ENCODE data around the gene KPNA1. TPM values are rescaled to one million over a fixed set of nuclear protein-coding genes. Genes with fewer than 3 reads are reported as not detected.

KPNA1 gene
- polyA plus RNA-seq, 4 donors = 10.5 to 33.0 (median 11.9) TPM

GRCh38 chr3:122535964-122536631 lies 21.4 kb upstream of the KPNA1 start:
- Histone ChIP-seq H3K4me1 (ENCODE audit: control insufficient read depth in 3 of 3, insufficient read depth in 2 of 3, low read depth in 1 of 3, low read length in 2 of 3) (peaks cover 0 to 3% (median 0%) of the 10 kb centered on the region in 3 donors), H3K27me3 (ENCODE audit: control insufficient read depth in 3 of 3, insufficient read depth in 3 of 3, low read length in 3 of 3) (no peaks in the 10 kb centered on the region), H3K36me3 (ENCODE audit: control insufficient read depth in 3 of 3, insufficient read depth in 2 of 3, low read depth in 1 of 3, low read length in 3 of 3) (peaks cover 19 to 28% (median 24%) of the 10 kb centered on the region in 3 donors), H3K27ac (ENCODE audit: low read depth in 1 of 3, low read length in 2 of 3) (no peak overlapping the region), H3K4me3 (ENCODE audit: low read depth in 1 of 3, low read length in 3 of 3) (no peak overlapping the region), H3K9me3 (ENCODE audit: control insufficient read depth in 2 of 2, insufficient read depth in 1 of 2, low read depth in 1 of 2, low read length in 1 of 2) (no peaks in the 10 kb centered on the region)
- WGBS, 3 donors = 88 to 97% (median 96%) methylated on average over 6 of the region's 6 CpGs
- FAIRE-seq (no peak), DNase-seq (no peak)

GRCh38 chr3:122533931-122534334 lies 19.2 kb upstream of the KPNA1 start:
- no peaks in the 10 kb centered on the region for H3K27me3 ChIP-seq (ENCODE audit: control insufficient read depth in 3 of 3, insufficient read depth in 3 of 3, low read length in 3 of 3)
- H3K36me3 ChIP-seq (ENCODE audit: control insufficient read depth in 3 of 3, insufficient read depth in 2 of 3, low read depth in 1 of 3, low read length in 3 of 3) = peaks cover 17 to 29% (median 19%) of the 10 kb centered on the region in 3 donors
- peaks cover 0 to 3% (median 0%) of the 10 kb centered on the region in 3 donors for H3K4me1 ChIP-seq (ENCODE audit: control insufficient read depth in 3 of 3, insufficient read depth in 2 of 3, low read depth in 1 of 3, low read length in 2 of 3)
- DNase-seq = peak; percentile 18 to 23
- no peak for FAIRE-seq
- H3K4me3 ChIP-seq (ENCODE audit: low read depth in 1 of 3, low read length in 3 of 3) = no peak overlapping the region
- WGBS, 3 donors = 64 to 79% (median 74%) methylated on average over 1 of the region's 1 CpG
- no peaks in the 10 kb centered on the region for H3K9me3 ChIP-seq (ENCODE audit: control insufficient read depth in 2 of 2, insufficient read depth in 1 of 2, low read depth in 1 of 2, low read length in 1 of 2)
- H3K27ac ChIP-seq (ENCODE audit: low read depth in 1 of 3, low read length in 2 of 3) = no peak overlapping the region

- Histone ChIP-seq H3K36me3 (ENCODE audit: control insufficient read depth in 3 of 3, insufficient read depth in 2 of 3, low read depth in 1 of 3, low read length in 3 of 3) (peaks cover 17 to 29% (median 19%) of the 10 kb centered on the region in 3 donors), H3K9me3 (ENCODE audit: control insufficient read depth in 2 of 2, insufficient read depth in 1 of 2, low read depth in 1 of 2, low read length in 1 of 2) (no peaks in the 10 kb centered on the region), H3K27ac (ENCODE audit: low read depth in 1 of 3, low read length in 2 of 3) (no peak overlapping the region), H3K27me3 (ENCODE audit: control insufficient read depth in 3 of 3, insufficient read depth in 3 of 3, low read length in 3 of 3) (no peaks in the 10 kb centered on the region), H3K4me1 (ENCODE audit: control insufficient read depth in 3 of 3, insufficient read depth in 2 of 3, low read depth in 1 of 3, low read length in 2 of 3) (peaks cover 0 to 3% (median 0%) of the 10 kb centered on the region in 3 donors), H3K4me3 (ENCODE audit: low read depth in 1 of 3, low read length in 3 of 3) (no peak overlapping the region)
- FAIRE-seq = no peak
- no peak for DNase-seq
- 85 to 93% (median 91%) methylated on average over 2 of the region's 2 CpGs for WGBS, 3 donors
These were observed 18.7 kb upstream of the KPNA1 start for GRCh38 chr3:122533480-122533879.

- FAIRE-seq (no peak), DNase-seq (no peak)
- 64 to 88% (median 83%) methylated on average over 2 of the region's 2 CpGs for WGBS, 3 donors
- Histone ChIP-seq H3K36me3 (ENCODE audit: control insufficient read depth in 3 of 3, insufficient read depth in 2 of 3, low read depth in 1 of 3, low read length in 3 of 3) (peaks cover 17 to 22% (median 20%) of the 10 kb centered on the region in 3 donors), H3K4me3 (ENCODE audit: low read depth in 1 of 3, low read length in 3 of 3) (no peak overlapping the region), H3K27me3 (ENCODE audit: control insufficient read depth in 3 of 3, insufficient read depth in 3 of 3, low read length in 3 of 3) (no peaks in the 10 kb centered on the region), H3K9me3 (ENCODE audit: control insufficient read depth in 2 of 2, insufficient read depth in 1 of 2, low read depth in 1 of 2, low read length in 1 of 2) (no peaks in the 10 kb centered on the region), H3K27ac (ENCODE audit: low read depth in 1 of 3, low read length in 2 of 3) (no peak overlapping the region), H3K4me1 (ENCODE audit: control insufficient read depth in 3 of 3, insufficient read depth in 2 of 3, low read depth in 1 of 3, low read length in 2 of 3) (no peaks in the 10 kb centered on the region)
These were observed 15.4 kb upstream of the KPNA1 start for GRCh38 chr3:122530164-122530563.

GRCh38 chr3:122523317-122523716 lies 8.6 kb upstream of the KPNA1 start:
- H3K4me1 ChIP-seq (ENCODE audit: control insufficient read depth in 3 of 3, insufficient read depth in 2 of 3, low read depth in 1 of 3, low read length in 2 of 3) = no peaks in the 10 kb centered on the region
- no peak overlapping the region for H3K4me3 ChIP-seq (ENCODE audit: low read depth in 1 of 3, low read length in 3 of 3)
- no peaks in the 10 kb centered on the region for H3K27me3 ChIP-seq (ENCODE audit: control insufficient read depth in 3 of 3, insufficient read depth in 3 of 3, low read length in 3 of 3)
- no peak for FAIRE-seq
- H3K27ac ChIP-seq (ENCODE audit: low read depth in 1 of 3, low read length in 2 of 3) = no peak overlapping the region
- DNase-seq = no peak
- H3K36me3 ChIP-seq (ENCODE audit: control insufficient read depth in 3 of 3, insufficient read depth in 2 of 3, low read depth in 1 of 3, low read length in 3 of 3) = peaks cover 0 to 6% (median 5%) of the 10 kb centered on the region in 3 donors
- no peaks in the 10 kb centered on the region for H3K9me3 ChIP-seq (ENCODE audit: control insufficient read depth in 2 of 2, insufficient read depth in 1 of 2, low read depth in 1 of 2, low read length in 1 of 2)
- WGBS, 3 donors = 93 to 98% (median 95%) methylated on average over 11 of the region's 11 CpGs

- H3K4me3 ChIP-seq (ENCODE audit: low read depth in 1 of 3, low read length in 3 of 3) = no peak overlapping the region
- H3K27ac ChIP-seq (ENCODE audit: low read depth in 1 of 3, low read length in 2 of 3) = no peak overlapping the region
- no peaks in the 10 kb centered on the region for H3K27me3 ChIP-seq (ENCODE audit: control insufficient read depth in 3 of 3, insufficient read depth in 3 of 3, low read length in 3 of 3)
- no peaks in the 10 kb centered on the region for H3K36me3 ChIP-seq (ENCODE audit: control insufficient read depth in 3 of 3, insufficient read depth in 2 of 3, low read depth in 1 of 3, low read length in 3 of 3)
- no peaks in the 10 kb centered on the region for H3K9me3 ChIP-seq (ENCODE audit: control insufficient read depth in 2 of 2, insufficient read depth in 1 of 2, low read depth in 1 of 2, low read length in 1 of 2)
- FAIRE-seq = no peak
- H3K4me1 ChIP-seq (ENCODE audit: control insufficient read depth in 3 of 3, insufficient read depth in 2 of 3, low read depth in 1 of 3, low read length in 2 of 3) = no peaks in the 10 kb centered on the region
- 86 to 95% (median 89%) methylated on average over 4 of the region's 4 CpGs for WGBS, 3 donors
- DNase-seq = no peak
These were observed 6.1 kb upstream of the KPNA1 start for GRCh38 chr3:122520861-122521260.

- Histone ChIP-seq H3K27ac (ENCODE audit: low read depth in 1 of 3, low read length in 2 of 3) (no peak overlapping the region), H3K27me3 (ENCODE audit: control insufficient read depth in 3 of 3, insufficient read depth in 3 of 3, low read length in 3 of 3) (no peaks in the 10 kb centered on the region), H3K9me3 (ENCODE audit: control insufficient read depth in 2 of 2, insufficient read depth in 1 of 2, low read depth in 1 of 2, low read length in 1 of 2) (no peaks in the 10 kb centered on the region), H3K4me1 (ENCODE audit: control insufficient read depth in 3 of 3, insufficient read depth in 2 of 3, low read depth in 1 of 3, low read length in 2 of 3) (no peaks in the 10 kb centered on the region), H3K36me3 (ENCODE audit: control insufficient read depth in 3 of 3, insufficient read depth in 2 of 3, low read depth in 1 of 3, low read length in 3 of 3) (no peaks in the 10 kb centered on the region), H3K4me3 (ENCODE audit: low read depth in 1 of 3, low read length in 3 of 3) (no peak overlapping the region)
- FAIRE-seq (no peak), DNase-seq (peak in 1 of 2 donors; percentile 13)
These were observed 5.0 kb upstream of the KPNA1 start for GRCh38 chr3:122519693-122520092.

GRCh38 chr3:122516846-122517360 lies 2.2 kb upstream of the KPNA1 start:
- FAIRE-seq = no peak
- Histone ChIP-seq H3K36me3 (ENCODE audit: control insufficient read depth in 3 of 3, insufficient read depth in 2 of 3, low read depth in 1 of 3, low read length in 3 of 3) (peaks cover 0 to 3% (median 0%) of the 10 kb centered on the region in 3 donors), H3K27me3 (ENCODE audit: control insufficient read depth in 3 of 3, insufficient read depth in 3 of 3, low read length in 3 of 3) (no peaks in the 10 kb centered on the region), H3K4me1 (ENCODE audit: control insufficient read depth in 3 of 3, insufficient read depth in 2 of 3, low read depth in 1 of 3, low read length in 2 of 3) (peaks cover 0 to 1% (median 0%) of the 10 kb centered on the region in 3 donors), H3K27ac (ENCODE audit: low read depth in 1 of 3, low read length in 2 of 3) (no peak overlapping the region), H3K9me3 (ENCODE audit: control insufficient read depth in 2 of 2, insufficient read depth in 1 of 2, low read depth in 1 of 2, low read length in 1 of 2) (no peaks in the 10 kb centered on the region), H3K4me3 (ENCODE audit: low read depth in 1 of 3, low read length in 3 of 3) (no peak overlapping the region)
- DNase-seq = no peak
- WGBS, 3 donors = 93 to 97% (median 94%) methylated on average over 6 of the region's 6 CpGs

All from small intestine (tissue), 7 donors.